ENCODE results near the gene UBR1. TPM values are rescaled to one million over a fixed set of nuclear protein-coding genes. Genes with fewer than 3 reads are reported as not detected.

Gene UBR1
- total and polyA plus RNA-seq, 2 donors (not counting 3 experiments of a cell fraction or from before 2014, with no cell fraction given), result 5.3 to 26.9 TPM

DNA sequence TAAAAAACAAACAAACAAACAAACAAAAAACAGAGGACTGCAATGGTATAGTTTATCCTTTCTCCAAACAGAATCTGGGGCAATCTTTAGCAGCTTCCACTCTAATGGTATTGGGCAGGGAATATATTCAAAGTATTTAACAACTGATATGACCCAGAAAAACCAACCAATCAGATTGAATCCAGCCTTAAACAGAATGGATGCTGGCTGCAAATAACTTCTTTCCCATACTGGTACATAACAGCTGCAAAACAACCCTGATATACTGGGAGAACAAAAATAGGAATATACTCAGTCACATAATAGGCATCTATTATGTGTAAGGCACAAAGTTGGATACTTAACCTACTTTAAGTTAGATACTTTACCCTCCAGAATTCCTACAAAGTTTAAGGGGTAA lies 49.1 kb downstream of the UBR1 start:
- intact Hi-C loops (cut with micrococcal nuclease) (no loop called here), dilution Hi-C loops (cut with MboI; ENCODE audit: extremely low pct_ligation_motif_present, low sequenced_read_pairs) (no loop called here)
- peaks cover 6 to 33% of the 10 kb centered on the region in 2 experiments for H3K36me3 ChIP-seq (ENCODE audit: control insufficient read depth in 2 of 2, extremely low read depth in 1 of 2, insufficient read depth in 2 of 2, low read length in 2 of 2)
- no peak overlapping the region for H3K27ac ChIP-seq (ENCODE audit: insufficient read depth, low read depth, low read length)
- H4K20me1 ChIP-seq (replicated peaks; ENCODE audit: control insufficient read depth, extremely low read depth, insufficient read depth, low read length), result no peaks in the 10 kb centered on the region
- no peak overlapping the region for H3K4me3 ChIP-seq (replicated peaks in 1 of 3; ENCODE audit: insufficient read depth in 1 of 3, low read depth in 1 of 3, low read length in 3 of 3)
- H3K9ac ChIP-seq (replicated peaks; ENCODE audit: extremely low read depth, insufficient read depth, low read length), result no peak overlapping the region
- H3K4me1 ChIP-seq (ENCODE audit: control insufficient read depth, extremely low read depth, insufficient read depth, low read length), result no peaks in the 10 kb centered on the region
- no peak overlapping the region for H3K4me2 ChIP-seq (ENCODE audit: insufficient read depth, low read length)
- H3K79me2 ChIP-seq (ENCODE audit: control insufficient read depth, insufficient read depth, low read length), result no peaks in the 10 kb centered on the region
- ChIA-PET POLR2A (interaction anchor here (0.8 kb wide), 1 partner anchor 9 kb away, joined by 4 read pairs; no protein-coding TSS in a partner anchor), CTCF (no interaction called here)
- DNase-seq (ENCODE audit: low read depth, low spot score) (no peak), FAIRE-seq (no peak)
- H3K27me3 ChIP-seq (ENCODE audit: control insufficient read depth in 2 of 2, insufficient read depth in 2 of 2, low read length in 2 of 2), result no peaks in the 10 kb centered on the region
- H3K9me3 ChIP-seq (replicated peaks; ENCODE audit: control insufficient read depth, insufficient read depth, low read length), result no peaks in the 10 kb centered on the region
- H3K9me1 ChIP-seq (replicated peaks; ENCODE audit: control insufficient read depth, extremely low read depth, insufficient read depth, low read length), result no peaks in the 10 kb centered on the region
- TF ChIP-seq MYC (IDR thresholded peaks at IDR 0.05; ENCODE audit: low read depth, low read length) (no peak), POLR2AphosphoS5 (IDR thresholded peaks at IDR 0.05; ENCODE audit: insufficient read depth, low read depth, low read length) (no peak), FOS (IDR thresholded peaks at IDR 0.05; ENCODE audit: borderline replicate concordance, insufficient read depth, low read length) (no peak)
- TF ChIP-seq, protein P1, sequence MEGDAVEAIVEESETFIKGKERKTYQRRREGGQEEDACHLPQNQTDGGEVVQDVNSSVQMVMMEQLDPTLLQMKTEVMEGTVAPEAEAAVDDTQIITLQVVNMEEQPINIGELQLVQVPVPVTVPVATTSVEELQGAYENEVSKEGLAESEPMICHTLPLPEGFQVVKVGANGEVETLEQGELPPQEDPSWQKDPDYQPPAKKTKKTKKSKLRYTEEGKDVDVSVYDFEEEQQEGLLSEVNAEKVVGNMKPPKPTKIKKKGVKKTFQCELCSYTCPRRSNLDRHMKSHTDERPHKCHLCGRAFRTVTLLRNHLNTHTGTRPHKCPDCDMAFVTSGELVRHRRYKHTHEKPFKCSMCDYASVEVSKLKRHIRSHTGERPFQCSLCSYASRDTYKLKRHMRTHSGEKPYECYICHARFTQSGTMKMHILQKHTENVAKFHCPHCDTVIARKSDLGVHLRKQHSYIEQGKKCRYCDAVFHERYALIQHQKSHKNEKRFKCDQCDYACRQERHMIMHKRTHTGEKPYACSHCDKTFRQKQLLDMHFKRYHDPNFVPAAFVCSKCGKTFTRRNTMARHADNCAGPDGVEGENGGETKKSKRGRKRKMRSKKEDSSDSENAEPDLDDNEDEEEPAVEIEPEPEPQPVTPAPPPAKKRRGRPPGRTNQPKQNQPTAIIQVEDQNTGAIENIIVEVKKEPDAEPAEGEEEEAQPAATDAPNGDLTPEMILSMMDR (IDR thresholded peaks at IDR 0.05; ENCODE audit: extremely low read depth in 1 of 2, insufficient read depth in 1 of 2, low read depth in 1 of 2, low read length in 2 of 2), result no peak
- no TSS peak for BruUV-seq (replicated peaks)
- H2AFZ ChIP-seq (ENCODE audit: low read depth, low read length), result no peak overlapping the region

DNA sequence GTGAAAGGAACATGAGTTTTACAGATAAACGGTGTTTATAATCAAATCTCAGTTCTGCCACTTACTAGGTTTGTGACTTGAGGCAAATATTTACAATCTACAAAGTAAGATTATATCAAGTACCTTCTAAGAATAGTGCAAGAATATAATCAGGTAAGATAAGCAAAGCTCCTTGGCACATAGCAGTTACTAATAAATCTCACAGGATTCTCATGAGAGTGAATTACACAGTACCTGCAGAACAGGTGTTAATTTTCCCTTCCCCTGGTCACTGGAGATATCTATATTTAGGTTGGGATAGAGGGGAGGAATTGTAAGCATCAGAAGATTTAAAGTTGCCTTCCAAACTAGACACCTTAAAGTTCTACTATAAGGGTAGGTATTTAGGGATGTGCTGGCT lies 53.0 kb downstream of the UBR1 start:
- intact Hi-C loops (cut with micrococcal nuclease), result no loop called here
- H4K20me1 ChIP-seq (replicated peaks; ENCODE audit: control insufficient read depth, extremely low read depth, insufficient read depth, low read length), result no peaks in the 10 kb centered on the region
- BruUV-seq (replicated peaks), result no TSS peak
- TF ChIP-seq, protein P1 (IDR thresholded peaks at IDR 0.05; ENCODE audit: extremely low read depth in 1 of 2, insufficient read depth in 1 of 2, low read depth in 1 of 2, low read length in 2 of 2), result no peak
- TF ChIP-seq POLR2A (IDR thresholded peaks at IDR 0.05; ENCODE audit: low read depth, low read length) (no peak), MYC (IDR thresholded peaks at IDR 0.05; ENCODE audit: low read depth, low read length) (no peak), GATA2 (IDR thresholded peaks at IDR 0.05; ENCODE audit: insufficient read depth, insufficient read length, low read depth, low read length) (no peak), JUN (IDR thresholded peaks at IDR 0.05; ENCODE audit: borderline replicate concordance, insufficient read depth, insufficient read length, low read depth) (no peak), EZH2 (IDR thresholded peaks at IDR 0.05; ENCODE audit: borderline replicate concordance, low read depth, low read length, severe bottlenecking) (no peak), FOS (IDR thresholded peaks at IDR 0.05; ENCODE audit: borderline replicate concordance, insufficient read depth, low read length) (no peak), POLR2AphosphoS5 (IDR thresholded peaks at IDR 0.05; ENCODE audit: insufficient read depth, low read depth, low read length) (no peak)
- TF ChIP-seq, protein P2, sequence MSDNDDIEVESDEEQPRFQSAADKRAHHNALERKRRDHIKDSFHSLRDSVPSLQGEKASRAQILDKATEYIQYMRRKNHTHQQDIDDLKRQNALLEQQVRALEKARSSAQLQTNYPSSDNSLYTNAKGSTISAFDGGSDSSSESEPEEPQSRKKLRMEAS (IDR thresholded peaks at IDR 0.05; ENCODE audit: insufficient read depth, insufficient read length), result no peak
- H3K9me3 ChIP-seq (replicated peaks; ENCODE audit: control insufficient read depth, insufficient read depth, low read length), result no peaks in the 10 kb centered on the region
- peaks cover 6 to 30% of the 10 kb centered on the region in 2 experiments for H3K36me3 ChIP-seq (ENCODE audit: control insufficient read depth in 2 of 2, extremely low read depth in 1 of 2, insufficient read depth in 2 of 2, low read length in 2 of 2)
- no peak overlapping the region for H3K4me2 ChIP-seq (ENCODE audit: insufficient read depth, low read length)
- no peak for DNase-seq (ENCODE audit: low read depth, low spot score)
- no peak overlapping the region for H2AFZ ChIP-seq (ENCODE audit: low read depth, low read length)
- H3K4me3 ChIP-seq (replicated peaks in 1 of 3; ENCODE audit: insufficient read depth in 1 of 3, low read depth in 1 of 3, low read length in 3 of 3), result no peak overlapping the region
- FAIRE-seq, result no peak
- ChIA-PET POLR2A (no interaction called here), CTCF (interaction anchor here (1.2 to 1.5 kb wide), 2 partner anchors 10 to 25 kb away, joined by 3 to 4 read pairs; no protein-coding TSS in a partner anchor)
- no peaks in the 10 kb centered on the region for H3K27me3 ChIP-seq (ENCODE audit: control insufficient read depth in 2 of 2, insufficient read depth in 2 of 2, low read length in 2 of 2)
- no peak overlapping the region for H3K27ac ChIP-seq (ENCODE audit: insufficient read depth, low read depth, low read length)
- no peaks in the 10 kb centered on the region for H3K79me2 ChIP-seq (ENCODE audit: control insufficient read depth, insufficient read depth, low read length)
- H3K9ac ChIP-seq (replicated peaks; ENCODE audit: extremely low read depth, insufficient read depth, low read length), result no peak overlapping the region
- dilution Hi-C loops (cut with MboI; ENCODE audit: extremely low pct_ligation_motif_present, low sequenced_read_pairs), result no loop called here
- H3K9me1 ChIP-seq (replicated peaks; ENCODE audit: control insufficient read depth, extremely low read depth, insufficient read depth, low read length), result no peaks in the 10 kb centered on the region
- no peaks in the 10 kb centered on the region for H3K4me1 ChIP-seq (ENCODE audit: control insufficient read depth, extremely low read depth, insufficient read depth, low read length)
